Progenitor cell of endocrine pancreas (in vitro differentiated cells): ENCODE results near the gene SUN3. TPM values are rescaled to one million over a fixed set of nuclear protein-coding genes. Genes with fewer than 3 reads are reported as not detected.

ENCODE experiments used
- DNase-seq: peaks from one replicate; pipeline ENCODE4 v3.0.0; 2021; ENCODE audit warnings: low spot score; ENCODE audit not compliant: unreplicated experiment
- H3K27ac Mint-ChIP-seq: 2 replicates; pipeline ENCODE4 v1.8.0; 2021; ENCODE audit warnings: mild to moderate bottlenecking, moderate library complexity, mixed read lengths
- H3K27me3 Mint-ChIP-seq: 2 replicates; pipeline ENCODE4 v1.8.0; 2021; ENCODE audit warnings: mixed read lengths
- H3K36me3 Mint-ChIP-seq: 2 replicates; pipeline ENCODE4 v1.8.0; 2022; ENCODE audit warnings: mixed read lengths; ENCODE audit not compliant: insufficient read depth
- H3K4me1 Mint-ChIP-seq: 2 replicates; pipeline ENCODE4 v1.8.0; 2021; ENCODE audit warnings: low read depth, mixed read lengths
- H3K4me3 Mint-ChIP-seq: 2 replicates; pipeline ENCODE4 v1.8.0; 2021; ENCODE audit warnings: low read depth, mild to moderate bottlenecking, moderate library complexity, mixed read lengths
- H3K9me3 Mint-ChIP-seq: 2 replicates; pipeline ENCODE4 v1.8.0; 2021; ENCODE audit warnings: low read depth, mixed read lengths
- CTCF ChIP-seq: fragments of 200-600 bp; sonication (generic); IDR thresholded peaks from one replicate; pipeline ENCODE4 v1.5.0; 2021; ENCODE audit warnings: antibody characterized with exemption, mild to moderate bottlenecking; ENCODE audit not compliant: unreplicated experiment
- total RNA-seq: library from RNA; stranded (reverse); gene quantifications from 2 replicates; pipeline ENCODE4 v1.2.1, GENCODE V29; 2021

The SUN3 gene
- total RNA-seq, 1 donor from 2014 or later = not detected

GRCh38 chr7:47954231-47954911 lies 74.5 kb downstream of the SUN3 start:
- H3K4me3 Mint-ChIP-seq = no peak overlapping the region
- H3K4me1 Mint-ChIP-seq = peaks cover 28% of the 10 kb centered on the region
- H3K36me3 Mint-ChIP-seq = peaks cover 24% of the 10 kb centered on the region
- DNase-seq = no peak
- TF ChIP-seq CTCF = no peak
- H3K27ac Mint-ChIP-seq = no peak overlapping the region
- peaks cover 6% of the 10 kb centered on the region for H3K9me3 Mint-ChIP-seq
- no peaks in the 10 kb centered on the region for H3K27me3 Mint-ChIP-seq

GRCh38 chr7:47953822-47954221 lies 75.1 kb downstream of the SUN3 start:
- no peak overlapping the region for H3K27ac Mint-ChIP-seq

GRCh38 chr7:47952224-47952623 lies 76.7 kb downstream of the SUN3 start:
- DNase-seq = no peak
- H3K4me1 Mint-ChIP-seq = peaks cover 29% of the 10 kb centered on the region
- no peaks in the 10 kb centered on the region for H3K27me3 Mint-ChIP-seq
- H3K27ac Mint-ChIP-seq = no peak overlapping the region
- peaks cover 15% of the 10 kb centered on the region for H3K36me3 Mint-ChIP-seq
- TF ChIP-seq CTCF = no peak
- H3K4me3 Mint-ChIP-seq = no peak overlapping the region
- no peaks in the 10 kb centered on the region for H3K9me3 Mint-ChIP-seq

More at GRCh38 chr7:47953822-47954221, 75.1 kb downstream of the SUN3 start:
- DNase-seq = no peak
- Mint-ChIP-seq H3K27me3 (no peaks in the 10 kb centered on the region), H3K36me3 (peaks cover 24% of the 10 kb centered on the region), H3K4me3 (no peak overlapping the region), H3K9me3 (peaks cover 6% of the 10 kb centered on the region), H3K4me1 (peaks cover 28% of the 10 kb centered on the region)
- TF ChIP-seq CTCF = no peak

- Mint-ChIP-seq H3K4me1 (peaks cover 32% of the 10 kb centered on the region), H3K36me3 (peaks cover 9% of the 10 kb centered on the region), H3K9me3 (no peaks in the 10 kb centered on the region), H3K27ac (peak overlapping the region; percentile 97), H3K4me3 (peak overlapping the region; percentile 7), H3K27me3 (no peaks in the 10 kb centered on the region)
- no peak for TF ChIP-seq CTCF
- DNase-seq = no peak
Measured at GRCh38 chr7:47951374-47951773, 77.5 kb downstream of the SUN3 start.

GRCh38 chr7:47950714-47951113 lies 78.2 kb downstream of the SUN3 start:
- Mint-ChIP-seq H3K4me3 (peak overlapping the region; percentile 30), H3K27ac (peak overlapping the region; percentile 97), H3K4me1 (peaks cover 31% of the 10 kb centered on the region), H3K9me3 (no peaks in the 10 kb centered on the region), H3K36me3 (peaks cover 8% of the 10 kb centered on the region), H3K27me3 (no peaks in the 10 kb centered on the region)
- TF ChIP-seq CTCF = peak; percentile 11
- no peak for DNase-seq
